ENCODE measurements around the gene CERS3. TPM values are rescaled to one million over a fixed set of nuclear protein-coding genes. Genes with fewer than 3 reads are reported as not detected.

The CERS3 gene
- total RNA-seq, 1 experiment from 2014 or later, result not detected

- TF ChIP-seq, protein P1, sequence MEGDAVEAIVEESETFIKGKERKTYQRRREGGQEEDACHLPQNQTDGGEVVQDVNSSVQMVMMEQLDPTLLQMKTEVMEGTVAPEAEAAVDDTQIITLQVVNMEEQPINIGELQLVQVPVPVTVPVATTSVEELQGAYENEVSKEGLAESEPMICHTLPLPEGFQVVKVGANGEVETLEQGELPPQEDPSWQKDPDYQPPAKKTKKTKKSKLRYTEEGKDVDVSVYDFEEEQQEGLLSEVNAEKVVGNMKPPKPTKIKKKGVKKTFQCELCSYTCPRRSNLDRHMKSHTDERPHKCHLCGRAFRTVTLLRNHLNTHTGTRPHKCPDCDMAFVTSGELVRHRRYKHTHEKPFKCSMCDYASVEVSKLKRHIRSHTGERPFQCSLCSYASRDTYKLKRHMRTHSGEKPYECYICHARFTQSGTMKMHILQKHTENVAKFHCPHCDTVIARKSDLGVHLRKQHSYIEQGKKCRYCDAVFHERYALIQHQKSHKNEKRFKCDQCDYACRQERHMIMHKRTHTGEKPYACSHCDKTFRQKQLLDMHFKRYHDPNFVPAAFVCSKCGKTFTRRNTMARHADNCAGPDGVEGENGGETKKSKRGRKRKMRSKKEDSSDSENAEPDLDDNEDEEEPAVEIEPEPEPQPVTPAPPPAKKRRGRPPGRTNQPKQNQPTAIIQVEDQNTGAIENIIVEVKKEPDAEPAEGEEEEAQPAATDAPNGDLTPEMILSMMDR (IDR thresholded peaks at IDR 0.05), result no peak
- no peak for TF ChIP-seq POLR2AphosphoS5 (IDR thresholded peaks at IDR 0.05; ENCODE audit: low read depth, low read length)
- ATAC-seq (no peak), DNase-seq (ENCODE audit: low read depth, low spot score) (no peak)
- POLR2A ChIA-PET, result no interaction called here
- H3K9me3 ChIP-seq (ENCODE audit: control insufficient read depth, insufficient read depth, low read depth, low read length), result no peaks in the 10 kb centered on the region
- no peak overlapping the region for H3K27ac ChIP-seq (ENCODE audit: low read length)
- no peaks in the 10 kb centered on the region for H3K27me3 ChIP-seq (ENCODE audit: control insufficient read depth, insufficient read depth, low read length)
- CTCF ChIA-PET, result no interaction called here
- BruUV-seq (replicated peaks), result no TSS peak
- no peaks in the 10 kb centered on the region for H3K36me3 ChIP-seq (ENCODE audit: control insufficient read depth, insufficient read depth, low read length)
- H3K4me3 ChIP-seq (ENCODE audit: low read depth in 2 of 2, low read length in 2 of 2), result no peak overlapping the region
- no peaks in the 10 kb centered on the region; the same call in 1 of the 2 replicates for H3K4me1 ChIP-seq (ENCODE audit: control insufficient read depth, insufficient read depth, low read length)
- in situ Hi-C loops (cut with HindIII; ENCODE audit: low pct_unique_long_range_greater_than_20kb, low sequenced_read_pairs), result no loop called here
- intact Hi-C loops (cut with micrococcal nuclease; ENCODE audit: unreplicated experiment), result no loop called here
These were observed 30.6 kb upstream of the CERS3 start for GRCh38 chr15:100559330-100559729.

- ATAC-seq, result no peak
- no peak for DNase-seq (ENCODE audit: low read depth, low spot score)
- H3K4me1 ChIP-seq (ENCODE audit: control insufficient read depth, insufficient read depth, low read length), result no peaks in the 10 kb centered on the region; the same call in 1 of the 2 replicates
- H3K27me3 ChIP-seq (ENCODE audit: control insufficient read depth, insufficient read depth, low read length), result no peaks in the 10 kb centered on the region
- no peak overlapping the region for H3K4me3 ChIP-seq (ENCODE audit: low read depth in 2 of 2, low read length in 2 of 2)
- H3K9me3 ChIP-seq (ENCODE audit: control insufficient read depth, insufficient read depth, low read depth, low read length), result no peaks in the 10 kb centered on the region
- TF ChIP-seq POLR2AphosphoS5 (IDR thresholded peaks at IDR 0.05; ENCODE audit: low read depth, low read length) (no peak), TCF7L2 (IDR thresholded peaks at IDR 0.05; ENCODE audit: low read depth, low read length) (no peak), SIN3A (IDR thresholded peaks at IDR 0.05; ENCODE audit: borderline replicate concordance, insufficient read depth, low read depth, low read length) (no peak)
- TF ChIP-seq, protein P1 (IDR thresholded peaks at IDR 0.05), result no peak
- TF ChIP-seq, protein P2, sequence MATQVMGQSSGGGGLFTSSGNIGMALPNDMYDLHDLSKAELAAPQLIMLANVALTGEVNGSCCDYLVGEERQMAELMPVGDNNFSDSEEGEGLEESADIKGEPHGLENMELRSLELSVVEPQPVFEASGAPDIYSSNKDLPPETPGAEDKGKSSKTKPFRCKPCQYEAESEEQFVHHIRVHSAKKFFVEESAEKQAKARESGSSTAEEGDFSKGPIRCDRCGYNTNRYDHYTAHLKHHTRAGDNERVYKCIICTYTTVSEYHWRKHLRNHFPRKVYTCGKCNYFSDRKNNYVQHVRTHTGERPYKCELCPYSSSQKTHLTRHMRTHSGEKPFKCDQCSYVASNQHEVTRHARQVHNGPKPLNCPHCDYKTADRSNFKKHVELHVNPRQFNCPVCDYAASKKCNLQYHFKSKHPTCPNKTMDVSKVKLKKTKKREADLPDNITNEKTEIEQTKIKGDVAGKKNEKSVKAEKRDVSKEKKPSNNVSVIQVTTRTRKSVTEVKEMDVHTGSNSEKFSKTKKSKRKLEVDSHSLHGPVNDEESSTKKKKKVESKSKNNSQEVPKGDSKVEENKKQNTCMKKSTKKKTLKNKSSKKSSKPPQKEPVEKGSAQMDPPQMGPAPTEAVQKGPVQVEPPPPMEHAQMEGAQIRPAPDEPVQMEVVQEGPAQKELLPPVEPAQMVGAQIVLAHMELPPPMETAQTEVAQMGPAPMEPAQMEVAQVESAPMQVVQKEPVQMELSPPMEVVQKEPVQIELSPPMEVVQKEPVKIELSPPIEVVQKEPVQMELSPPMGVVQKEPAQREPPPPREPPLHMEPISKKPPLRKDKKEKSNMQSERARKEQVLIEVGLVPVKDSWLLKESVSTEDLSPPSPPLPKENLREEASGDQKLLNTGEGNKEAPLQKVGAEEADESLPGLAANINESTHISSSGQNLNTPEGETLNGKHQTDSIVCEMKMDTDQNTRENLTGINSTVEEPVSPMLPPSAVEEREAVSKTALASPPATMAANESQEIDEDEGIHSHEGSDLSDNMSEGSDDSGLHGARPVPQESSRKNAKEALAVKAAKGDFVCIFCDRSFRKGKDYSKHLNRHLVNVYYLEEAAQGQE (IDR thresholded peaks at IDR 0.05; ENCODE audit: insufficient read depth in 1 of 2, low read depth in 2 of 2, low read length in 1 of 2), result no peak
- H3K36me3 ChIP-seq (ENCODE audit: control insufficient read depth, insufficient read depth, low read length), result no peaks in the 10 kb centered on the region
- BruUV-seq (replicated peaks), result no TSS peak
- ChIA-PET CTCF (no interaction called here), POLR2A (no interaction called here)
- H3K27ac ChIP-seq (ENCODE audit: low read length), result no peak overlapping the region
- in situ Hi-C loops (cut with HindIII; ENCODE audit: low pct_unique_long_range_greater_than_20kb, low sequenced_read_pairs), result no loop called here
- intact Hi-C loops (cut with micrococcal nuclease; ENCODE audit: unreplicated experiment), result no loop called here
These were observed 30.1 kb upstream of the CERS3 start for GRCh38 chr15:100558771-100559254.

Measured in Panc1 (cell line).